Measurements from ENCODE around the gene GPATCH4.

- TF ChIP-seq POLR2A (IDR thresholded peaks at IDR 0.05; ENCODE audit: low read depth, low read length): no peak
- TF ChIP-seq TAF1 (IDR thresholded peaks at IDR 0.05; ENCODE audit: low read depth, low read length): no peak
- TF ChIP-seq POLR2AphosphoS5 (IDR thresholded peaks at IDR 0.05; ENCODE audit: low read depth, low read length): no peak
Observed at GRCh38 chr1:156560585-156561163, 40.6 kb downstream of the GPATCH4 start.

Measured in GM12891 (cell line).